Inflammatory macrophage treated with lipopolysaccharide for 1 hour (primary cell): Measurements from ENCODE around the gene RBPMS2.
A peak's percentile ranks its signal among the peaks of the same experiment; 100 is the strongest.

Source experiments
- DNase-seq, 2 donors: peaks; one replicate each; pipeline ENCODE4 v3.0.0-alpha.2; 2020 to 2022

Gene RBPMS2

GRCh38 chr15:64782751-64783150 lies 7.4 kb upstream of the RBPMS2 start:
- no peak for DNase-seq

GRCh38 chr15:64781299-64781698 lies 5.9 kb upstream of the RBPMS2 start:
- no peak for DNase-seq

- DNase-seq: no peak
Observed at GRCh38 chr15:64780600-64781156, 5.3 kb upstream of the RBPMS2 start.

GRCh38 chr15:64779630-64780029 lies 4.2 kb upstream of the RBPMS2 start:
- no peak for DNase-seq

GRCh38 chr15:64779024-64779423 lies 3.6 kb upstream of the RBPMS2 start:
- no peak for DNase-seq

- DNase-seq: no peak
Observed at GRCh38 chr15:64776402-64776786, 1.0 kb upstream of the RBPMS2 start.

- DNase-seq: no peak
Observed at GRCh38 chr15:64774629-64775493, 528 bp downstream of the RBPMS2 start.

- no peak for DNase-seq
Observed at GRCh38 chr15:64774037-64774628, 1.3 kb downstream of the RBPMS2 start.

GRCh38 chr15:64773606-64774005 lies 1.8 kb downstream of the RBPMS2 start:
- no peak for DNase-seq

- DNase-seq: no peak
Observed at GRCh38 chr15:64772964-64773363, 2.4 kb downstream of the RBPMS2 start.

GRCh38 chr15:64772488-64772887 lies 2.9 kb downstream of the RBPMS2 start:
- no peak for DNase-seq

- DNase-seq: no peak
Observed at GRCh38 chr15:64770626-64771025, 4.8 kb downstream of the RBPMS2 start.

- DNase-seq: peak in 1 of 2 donors; percentile 3
Observed at GRCh38 chr15:64767203-64767602, 8.2 kb downstream of the RBPMS2 start.

- DNase-seq: no peak
Observed at GRCh38 chr15:64766058-64766457, 9.3 kb downstream of the RBPMS2 start.

- DNase-seq: no peak
Observed at GRCh38 chr15:64763874-64764273, 11.5 kb downstream of the RBPMS2 start.

- DNase-seq: no peak
Observed at GRCh38 chr15:64763462-64763861, 11.9 kb downstream of the RBPMS2 start.

- DNase-seq: no peak
Observed at GRCh38 chr15:64763021-64763420, 12.4 kb downstream of the RBPMS2 start.

- DNase-seq: no peak
Observed at GRCh38 chr15:64762546-64762945, 12.8 kb downstream of the RBPMS2 start.

GRCh38 chr15:64761156-64761555 lies 14.2 kb downstream of the RBPMS2 start:
- DNase-seq: no peak

GRCh38 chr15:64760056-64760455 lies 15.3 kb downstream of the RBPMS2 start:
- DNase-seq: no peak

GRCh38 chr15:64755427-64755940 lies 19.9 kb downstream of the RBPMS2 start:
- peak; percentile 18 to 19 for DNase-seq

GRCh38 chr15:64754663-64755426 lies 20.5 kb downstream of the RBPMS2 start:
- no peak for DNase-seq
